HG03432 (cell line): ENCODE results near the gene FAM118B.

Source experiments
- ATAC-seq: cut with Tn5 transposase; IDR thresholded peaks from one replicate; pipeline ENCODE4 v1.9.1; 2021; ENCODE audit warnings: mild to moderate bottlenecking, moderate library complexity; ENCODE audit not compliant: unreplicated experiment

Gene FAM118B

GRCh38 chr11:126211236-126212088 is at the start of gene FAM118B, which contains the start of gene RPUSD4:
Gene FAM118B, plus strand, starts transcription at chr11:126211782. Its CDS starts 23,220 bp downstream, at chr11:126235002.
Gene RPUSD4, minus strand, starts transcription at chr11:126211650. Its CDS starts 12 bp downstream, at chr11:126211638.
- peak; percentile 96 for ATAC-seq

- no peak for ATAC-seq
Measured at GRCh38 chr11:126162306-126163030, 49.1 kb upstream of the FAM118B start.

- no peak for ATAC-seq
Measured at GRCh38 chr11:126163074-126163700, 48.4 kb upstream of the FAM118B start.

GRCh38 chr11:126163779-126164178 is 47.8 kb upstream of the FAM118B start:
- ATAC-seq, result no peak

GRCh38 chr11:126164781-126165180 is 46.8 kb upstream of the FAM118B start:
- no peak for ATAC-seq

GRCh38 chr11:126165311-126165720 is 46.3 kb upstream of the FAM118B start:
- no peak for ATAC-seq

- ATAC-seq, result no peak
Measured at GRCh38 chr11:126165757-126166156, 45.8 kb upstream of the FAM118B start.

GRCh38 chr11:126166413-126166812 is 45.2 kb upstream of the FAM118B start:
- no peak for ATAC-seq

GRCh38 chr11:126167488-126167887 is 44.1 kb upstream of the FAM118B start:
- ATAC-seq, result no peak

GRCh38 chr11:126169291-126169690 is 42.3 kb upstream of the FAM118B start:
- ATAC-seq, result no peak

- ATAC-seq, result no peak
Measured at GRCh38 chr11:126172596-126173038, 39.0 kb upstream of the FAM118B start.

- ATAC-seq, result no peak
Measured at GRCh38 chr11:126173257-126173656, 38.3 kb upstream of the FAM118B start.

GRCh38 chr11:126174816-126175215 is 36.8 kb upstream of the FAM118B start:
- ATAC-seq, result no peak

- ATAC-seq, result no peak
Measured at GRCh38 chr11:126175393-126175792, 36.2 kb upstream of the FAM118B start.

- ATAC-seq, result no peak
Measured at GRCh38 chr11:126176853-126177470, 34.6 kb upstream of the FAM118B start.

- peak; percentile 46 for ATAC-seq
Measured at GRCh38 chr11:126181939-126182730, 29.4 kb upstream of the FAM118B start.

- no peak for ATAC-seq
Measured at GRCh38 chr11:126182787-126183445, 28.7 kb upstream of the FAM118B start.

- no peak for ATAC-seq
Measured at GRCh38 chr11:126185259-126186024, 26.1 kb upstream of the FAM118B start.
